Kidney glomerular epithelial cell (primary cell): ENCODE data around the gene OSTM1.

Source experiments
- DNase-seq: peaks from one replicate; lab custom pipeline; 2025; lab: John Stamatoyannopoulos, UW

The OSTM1 gene

GRCh38 chr6:108074359-108075144, at the start of gene OSTM1:
OSTM1 (minus strand) TSS chr6:108074741; CDS start chr6:108074651, 90 bp downstream.
- peak; percentile 53 for DNase-seq

GRCh38 chr6:108123946-108124345, 49.4 kb upstream of the OSTM1 start:
- no peak for DNase-seq

- no peak for DNase-seq
Observed at GRCh38 chr6:108123481-108123929, 49.0 kb upstream of the OSTM1 start.

GRCh38 chr6:108121612-108122011, 47.1 kb upstream of the OSTM1 start:
- DNase-seq = no peak

GRCh38 chr6:108120311-108120710, 45.8 kb upstream of the OSTM1 start:
- no peak for DNase-seq

GRCh38 chr6:108119769-108120141, 45.2 kb upstream of the OSTM1 start:
- DNase-seq = no peak

GRCh38 chr6:108118810-108119768, 44.5 kb upstream of the OSTM1 start:
- peak; percentile 13 for DNase-seq

GRCh38 chr6:108118359-108118724, 43.8 kb upstream of the OSTM1 start:
- no peak for DNase-seq

- no peak for DNase-seq
Observed at GRCh38 chr6:108117427-108118358, 43.2 kb upstream of the OSTM1 start.

- no peak for DNase-seq
Observed at GRCh38 chr6:108116546-108117426, 42.2 kb upstream of the OSTM1 start.

GRCh38 chr6:108115598-108116058, 41.1 kb upstream of the OSTM1 start:
- DNase-seq = no peak

GRCh38 chr6:108114841-108115597, 40.5 kb upstream of the OSTM1 start:
- no peak for DNase-seq

- peak; percentile 57 for DNase-seq
Observed at GRCh38 chr6:108113557-108114519, 39.3 kb upstream of the OSTM1 start.

- DNase-seq = no peak
Observed at GRCh38 chr6:108108374-108108773, 33.8 kb upstream of the OSTM1 start.

GRCh38 chr6:108107102-108107501, 32.6 kb upstream of the OSTM1 start:
- no peak for DNase-seq

GRCh38 chr6:108106694-108107093, 32.2 kb upstream of the OSTM1 start:
- DNase-seq = no peak

- DNase-seq = no peak
Observed at GRCh38 chr6:108106261-108106660, 31.7 kb upstream of the OSTM1 start.

GRCh38 chr6:108105571-108105970, 31.0 kb upstream of the OSTM1 start:
- DNase-seq = no peak

GRCh38 chr6:108102965-108103364, 28.4 kb upstream of the OSTM1 start:
- DNase-seq = no peak
